ENCODE measurements around the gene TCF7.

- no peak for TF ChIP-seq CTCF (IDR thresholded peaks at IDR 0.05)
- no peak for TF ChIP-seq POLR2A (IDR thresholded peaks at IDR 0.05)
These were observed at the start of gene TCF7 for GRCh38 chr5:134113902-134114875.

Data from uterus (tissue), 2 donors.